Measurements from ENCODE around the gene NFATC1.

DNA sequence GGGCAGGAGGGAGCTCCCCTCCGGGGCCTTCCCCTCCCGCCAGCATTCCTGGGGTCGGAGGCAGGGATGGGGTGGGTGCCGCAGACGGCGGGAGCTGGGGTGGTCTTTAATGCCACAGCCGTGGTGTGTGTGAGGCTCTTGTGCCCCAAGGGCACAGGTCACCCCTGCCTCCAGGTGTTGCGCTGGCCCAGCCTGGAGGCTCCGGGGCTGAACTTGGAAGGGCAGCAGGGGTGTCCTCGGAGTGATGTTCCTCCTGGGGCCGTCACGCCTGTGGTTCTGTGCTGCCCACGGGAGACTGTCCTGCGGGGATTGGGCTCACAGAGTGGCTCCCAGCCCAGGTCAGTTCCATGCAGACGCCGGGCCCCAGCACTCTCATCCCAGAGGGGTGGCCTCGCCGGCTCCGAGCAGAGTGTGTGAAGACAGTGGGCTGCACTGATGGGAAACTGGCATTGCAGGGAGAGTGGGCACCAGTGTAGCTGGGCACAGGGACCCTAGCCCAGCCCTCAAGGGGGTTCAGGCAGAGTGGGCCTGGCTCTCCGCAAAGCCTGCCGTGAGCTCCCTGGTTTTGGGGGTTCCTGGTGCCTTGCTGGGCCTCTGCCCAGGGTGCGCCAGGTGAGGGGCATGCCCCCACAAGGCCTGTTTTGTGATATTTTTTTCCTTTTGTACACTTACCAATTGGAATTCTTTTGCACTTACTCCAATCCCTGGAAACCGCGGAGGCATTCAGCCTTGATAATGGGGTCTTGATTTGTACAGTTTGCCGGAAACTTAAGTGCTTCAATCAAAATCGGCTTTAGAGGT lies 56.7 kb downstream of the NFATC1 start:
- TF ChIP-seq, protein P1, sequence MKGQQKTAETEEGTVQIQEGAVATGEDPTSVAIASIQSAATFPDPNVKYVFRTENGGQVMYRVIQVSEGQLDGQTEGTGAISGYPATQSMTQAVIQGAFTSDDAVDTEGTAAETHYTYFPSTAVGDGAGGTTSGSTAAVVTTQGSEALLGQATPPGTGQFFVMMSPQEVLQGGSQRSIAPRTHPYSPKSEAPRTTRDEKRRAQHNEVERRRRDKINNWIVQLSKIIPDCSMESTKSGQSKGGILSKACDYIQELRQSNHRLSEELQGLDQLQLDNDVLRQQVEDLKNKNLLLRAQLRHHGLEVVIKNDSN (IDR thresholded peaks at IDR 0.05; ENCODE audit: borderline replicate concordance, low read depth) = no peak
- TF ChIP-seq CTCF (IDR thresholded peaks at IDR 0.05) (no peak), EZH2phosphoT487 (IDR thresholded peaks at IDR 0.05; ENCODE audit: borderline replicate concordance, low read depth) (no peak), GATA2 (CRISPR knock-in tag; IDR thresholded peaks at IDR 0.05) (no peak)
- TF ChIP-seq, protein P2, sequence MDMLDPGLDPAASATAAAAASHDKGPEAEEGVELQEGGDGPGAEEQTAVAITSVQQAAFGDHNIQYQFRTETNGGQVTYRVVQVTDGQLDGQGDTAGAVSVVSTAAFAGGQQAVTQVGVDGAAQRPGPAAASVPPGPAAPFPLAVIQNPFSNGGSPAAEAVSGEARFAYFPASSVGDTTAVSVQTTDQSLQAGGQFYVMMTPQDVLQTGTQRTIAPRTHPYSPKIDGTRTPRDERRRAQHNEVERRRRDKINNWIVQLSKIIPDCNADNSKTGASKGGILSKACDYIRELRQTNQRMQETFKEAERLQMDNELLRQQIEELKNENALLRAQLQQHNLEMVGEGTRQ (IDR thresholded peaks at IDR 0.05; ENCODE audit: borderline replicate concordance, low read depth, low read length) = no peak
- TF ChIP-seq, protein P3, sequence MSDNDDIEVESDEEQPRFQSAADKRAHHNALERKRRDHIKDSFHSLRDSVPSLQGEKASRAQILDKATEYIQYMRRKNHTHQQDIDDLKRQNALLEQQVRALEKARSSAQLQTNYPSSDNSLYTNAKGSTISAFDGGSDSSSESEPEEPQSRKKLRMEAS (IDR thresholded peaks at IDR 0.05; ENCODE audit: low read depth) = no peak
